WTC11 (cell line): ENCODE measurements around the gene UCK1. TPM values are rescaled to one million over a fixed set of nuclear protein-coding genes. Genes with fewer than 3 reads are reported as not detected.
A peak's percentile ranks its signal among the peaks of the same experiment; 100 is the strongest.

Source experiments
- ATAC-seq: fragments of 200-7000 bp; cut with Tn5 transposase; 2 replicates; pipeline ENCODE4 v1.10.0; 2021; ENCODE audit warnings: mild to moderate bottlenecking, moderate library complexity
- CTCF ChIA-PET: fragments of 300-600 bp; sonication (Branson Sonifier 250); formaldehyde crosslinking; loops from one replicate; lab custom pipeline; 2021; ENCODE audit warnings: antibody characterized with exemption; lab: Charles Lee
- POLR2A ChIA-PET: fragments of 350-600 bp; sonication (Branson Sonifier 250); formaldehyde crosslinking; loops from one replicate; lab custom pipeline; 2021; ENCODE audit warnings: antibody characterized with exemption; lab: Charles Lee
- DNase-seq: peaks from one replicate; pipeline ENCODE4 v3.0.0; 2021; ENCODE audit warnings: low spot score
- H3K27ac Mint-ChIP-seq: 2 replicates; pipeline ENCODE4 v1.8.0; 2021; ENCODE audit warnings: mixed read lengths
- H3K27me3 Mint-ChIP-seq: 2 replicates; pipeline ENCODE4 v1.8.0; 2021; ENCODE audit warnings: low read depth, mild to moderate bottlenecking, moderate library complexity, mixed read lengths
- H3K36me3 Mint-ChIP-seq: 2 replicates; pipeline ENCODE4 v1.8.0; 2021; ENCODE audit warnings: mixed read lengths
- H3K4me1 Mint-ChIP-seq: 2 replicates; pipeline ENCODE4 v1.8.0; 2022; ENCODE audit warnings: mixed read lengths
- H3K4me3 Mint-ChIP-seq: 2 replicates; pipeline ENCODE4 v1.8.0; 2021; ENCODE audit warnings: mild to moderate bottlenecking, moderate library complexity, mixed read lengths
- H3K9me3 Mint-ChIP-seq: 2 replicates; pipeline ENCODE4 v1.8.0; 2021; ENCODE audit warnings: mixed read lengths
- CTCF ChIP-seq: fragments of 200-600 bp; IDR thresholded peaks from 2 replicates; pipeline ENCODE4 v1.8.0; 2022; ENCODE audit warnings: antibody characterized with exemption
- FOXP1 ChIP-seq: sonication (generic); formaldehyde crosslinking; IDR thresholded peaks from 2 replicates; pipeline ENCODE4 v1.8.0; 2022; ENCODE audit warnings: missing genetic modification reagents, mild to moderate bottlenecking, moderate library complexity, borderline replicate concordance
- GABPB1 ChIP-seq: sonication (generic); formaldehyde crosslinking; IDR thresholded peaks from 2 replicates; pipeline ENCODE4 v1.8.1; 2023; ENCODE audit warnings: mild to moderate bottlenecking, missing genetic modification reagents
- GTF2I ChIP-seq: fragments of 250-450 bp; sonication (Bioruptor Pico); conservative IDR thresholded peaks from 2 replicates; pipeline ENCODE4 v1.4.0; 2021; ENCODE audit warnings: mild to moderate bottlenecking
- HMGXB4 ChIP-seq: sonication (generic); formaldehyde crosslinking; IDR thresholded peaks from 2 replicates; pipeline ENCODE4 v1.8.1; 2023; ENCODE audit warnings: mild to moderate bottlenecking, moderate library complexity, missing genetic modification reagents
- JAZF1 ChIP-seq: fragments of 250-450 bp; sonication (Bioruptor Pico); IDR thresholded peaks from 2 replicates; pipeline ENCODE4 v1.9.0; 2021; ENCODE audit warnings: moderate library complexity, mild to moderate bottlenecking, inconsistent platforms
- SMAD4 ChIP-seq: sonication (generic); formaldehyde crosslinking; IDR thresholded peaks from 2 replicates; pipeline ENCODE4 v1.8.0; 2022; ENCODE audit warnings: mild to moderate bottlenecking, missing genetic modification reagents
- ZNF121 ChIP-seq: sonication (generic); formaldehyde crosslinking; IDR thresholded peaks from 2 replicates; pipeline ENCODE4 v1.8.0; 2023; ENCODE audit warnings: missing genetic modification reagents
- ZNF219 ChIP-seq: sonication (generic); formaldehyde crosslinking; IDR thresholded peaks from 2 replicates; pipeline ENCODE4 v1.8.0; 2023; ENCODE audit warnings: missing genetic modification reagents, mild to moderate bottlenecking, borderline replicate concordance
- ZNF317 ChIP-seq: sonication (generic); formaldehyde crosslinking; IDR thresholded peaks from 2 replicates; pipeline ENCODE4 v1.8.1; 2023; ENCODE audit warnings: low read depth, mild to moderate bottlenecking, moderate library complexity, missing genetic modification reagents, borderline replicate concordance
- ZNF423 ChIP-seq: fragments of 250-450 bp; sonication (Bioruptor Pico); IDR thresholded peaks from 2 replicates; pipeline ENCODE4 v2.1.2; 2022; ENCODE audit warnings: mild to moderate bottlenecking, moderate library complexity
- ZNF532 ChIP-seq: fragments of 250-450 bp; sonication (Bioruptor Pico); IDR thresholded peaks from 2 replicates; pipeline ENCODE4 v1.9.0; 2021; ENCODE audit warnings: mild to moderate bottlenecking, borderline replicate concordance
- ZSCAN18 ChIP-seq: fragments of 250-450 bp; sonication (Bioruptor Pico); IDR thresholded peaks from 2 replicates; pipeline ENCODE4 v2.1.2; 2022; ENCODE audit warnings: mild to moderate bottlenecking, moderate library complexity
- total RNA-seq: library from RNA; stranded (reverse); gene quantifications from 3 replicates; pipeline ENCODE4 v1.2.3, GENCODE V29; 2021

Gene UCK1
- total RNA-seq, 1 experiment from 2014 or later, result 29.6 TPM

- no peak for TF ChIP-seq FOXP1 (CRISPR knock-in tag)
- TF ChIP-seq ZNF423, result no peak
- no peak for TF ChIP-seq ZSCAN18 (CRISPR knock-in tag)
- no peak for TF ChIP-seq ZNF532 (CRISPR knock-in tag)
- TF ChIP-seq HMGXB4 (CRISPR knock-in tag), result no peak
- no peak for TF ChIP-seq ZNF219 (CRISPR knock-in tag)
These were observed 34.3 kb upstream of the UCK1 start (continued) for GRCh38 chr9:131565369-131565768.

- Mint-ChIP-seq H3K4me1 (peaks cover 7% of the 10 kb centered on the region), H3K36me3 (peaks cover 11% of the 10 kb centered on the region), H3K27ac (no peak overlapping the region), H3K9me3 (peaks cover 42% of the 10 kb centered on the region), H3K27me3 (peaks cover 9% of the 10 kb centered on the region)
- ATAC-seq, result no peak
- no peak for DNase-seq
- TF ChIP-seq GABPB1 (peak; percentile 53; the same call in 1 of the 2 replicates), ZNF317 (CRISPR knock-in tag) (peak; percentile 90), JAZF1 (CRISPR knock-in tag) (no peak), GTF2I (CRISPR knock-in tag) (no peak), CTCF (no peak), ZNF121 (0 out of 2 replicates have a peak, but pooled peaks have one; percentile 8), SMAD4 (CRISPR knock-in tag) (no peak)
- TF ChIP-seq, all 79 proteins: peak for 3
- ChIA-PET CTCF (interaction anchor here (0.6 to 1.3 kb wide), 5 partner anchors 8 to 193 kb away, joined by 3 read pairs; no protein-coding TSS in a partner anchor), POLR2A (interaction anchor here (0.6 kb wide), 1 partner anchor 9 kb away, joined by 3 read pairs; no protein-coding TSS in a partner anchor)
- no peak overlapping the region for H3K4me3 Mint-ChIP-seq
These were observed 31.2 kb upstream of the UCK1 start for GRCh38 chr9:131562032-131562959.
